Spleen (tissue), 11 donors: ENCODE measurements around the gene CYLD. TPM values are rescaled to one million over a fixed set of nuclear protein-coding genes. Genes with fewer than 3 reads are reported as not detected.

ENCODE experiments used
- DNase-seq: peaks from one replicate; pipeline ENCODE4 v3.0.0-alpha.2; 2020
- H3K27ac ChIP-seq, 8 donors: fragments of 200-600 bp; sonication (generic) in 7 of 8; 1 replicate in 4 of 8; 2 replicates in 4 of 8; pipeline versions ENCODE4 v1.5.0 to v1.8.0; 2016 to 2021; ENCODE audit warnings: inconsistent platforms in 4 of 8, mild to moderate bottlenecking in 4 of 8, moderate library complexity in 1 of 8
- H3K27me3 ChIP-seq, 7 donors: fragments of 200-600 bp; sonication (generic) in 6 of 7; replicated peaks in 1 of 7; 1 replicate in 4 of 7; 2 replicates in 3 of 7; pipeline versions ENCODE4 v1.5.0 to v1.8.0; 2016 to 2021; ENCODE audit warnings: inconsistent platforms in 3 of 7, mild to moderate bottlenecking in 1 of 7
- H3K36me3 ChIP-seq, 6 donors: fragments of 200-600 bp; sonication (generic) in 5 of 6; 1 replicate in 4 of 6; 2 replicates in 2 of 6; pipeline versions ENCODE4 v1.5.0 to v1.8.0; 2016 to 2021; ENCODE audit warnings: inconsistent platforms in 2 of 6
- H3K4me1 ChIP-seq, 6 donors: fragments of 200-600 bp; sonication (generic) in 5 of 6; 1 replicate in 3 of 6; 2 replicates in 3 of 6; pipeline versions ENCODE4 v1.5.0 to v1.8.0; 2016 to 2021; ENCODE audit warnings: inconsistent platforms in 3 of 6
- H3K4me3 ChIP-seq, 8 donors: fragments of 200-600 bp; sonication (generic) in 7 of 8; 1 replicate in 4 of 8; 2 replicates in 4 of 8; pipeline versions ENCODE4 v1.5.0 to v1.8.0; 2016 to 2021; ENCODE audit warnings: inconsistent platforms in 4 of 8, mild to moderate bottlenecking in 4 of 8, moderate library complexity in 2 of 8
- H3K9me3 ChIP-seq, 8 donors: fragments of 200-600 bp; sonication (generic) in 7 of 8; 1 replicate in 4 of 8; 2 replicates in 4 of 8; pipeline versions ENCODE4 v1.5.0 to v1.8.0; 2016 to 2021; ENCODE audit warnings: inconsistent platforms in 4 of 8
- POLR2A ChIP-seq, 3 donors: fragments of 450-650 bp; IDR thresholded peaks; one replicate each; pipeline ENCODE4 v1.5.1; 2017; ENCODE audit warnings: antibody characterized with exemption in 3 of 3, mild to moderate bottlenecking in 1 of 3
- POLR2AphosphoS5 ChIP-seq, 3 donors: sonication (generic); formaldehyde crosslinking; IDR thresholded peaks; one replicate each; pipeline ENCODE4 v1.5.1; 2017; ENCODE audit warnings: antibody characterized with exemption in 3 of 3
- WGBS, 5 donors: extraction: QIAGEN DNeasy Blood & Tissue Kit in 3 of 5; methylation state at CpG; one replicate each; pipeline versions ENCODE4 v1.1.5 to v1.1.7; 2013 to 2018; 5-methylcytosine and 5-hydroxymethylcytosine counted together
- intact Hi-C: fragments of 100-400 bp; cut with DNase I; formaldehyde crosslinking; loops from one replicate; pipeline ENCODE4 v1.15.0; 2023; ENCODE audit warnings: low total_unique reads
- polyA plus RNA-seq, 3 donors: library from polyadenylated mRNA; stranded (reverse); fragments of 200-250 nt; gene quantifications; one replicate each; pipeline ENCODE4 v1.2.1, GENCODE V29; 2013
- total RNA-seq, 7 donors: library from RNA; depleted of rRNA in 3 of 7; stranded (reverse); fragments of >200 nt in 3 of 7; fragmentation: NEBNext Ultra II Directional in 4 of 7; extraction: Animal tissue kit (Norgen Biotek cat#: 25700) in 4 of 7; gene quantifications; one replicate each; pipeline versions ENCODE4 v1.1.0 to v1.2.1, GENCODE V29; 2016 to 2021
- TF ChIP-seq, protein P1 (sequence below), 11 experiments: fragments of 200-600 bp in 7 of 11; fragments of 450-650 bp in 4 of 11; sonication (generic) in 4 of 11; IDR thresholded peaks in 8 of 11; conservative IDR thresholded peaks in 3 of 11; 1 replicate in 7 of 11; 2 replicates in 4 of 11; pipeline versions ENCODE4 v1.4.0 to v1.8.0; 2016 to 2021; ENCODE audit warnings: antibody characterized with exemption in 11 of 11, inconsistent platforms in 4 of 11, mild to moderate bottlenecking in 1 of 11
- donor health status: healthy with polysubstance abuse.
- donor health status: DM: no; HTN: no; CAD: no; lungs with moderate emphysema.
- donor health status: DM: no; HTN: no; CAD: no.
- donor health status: Bipolar disorder and iron deficiency.
- donor health status: healthy.
- donor health status: DM: no; HTN: no; CAD: no.
- donor health status: DM: yes; HTN: yes; CAD: no.

CYLD gene
- total and polyA plus RNA-seq, 10 donors = 19.9 to 133 (median 103) TPM

DNA sequence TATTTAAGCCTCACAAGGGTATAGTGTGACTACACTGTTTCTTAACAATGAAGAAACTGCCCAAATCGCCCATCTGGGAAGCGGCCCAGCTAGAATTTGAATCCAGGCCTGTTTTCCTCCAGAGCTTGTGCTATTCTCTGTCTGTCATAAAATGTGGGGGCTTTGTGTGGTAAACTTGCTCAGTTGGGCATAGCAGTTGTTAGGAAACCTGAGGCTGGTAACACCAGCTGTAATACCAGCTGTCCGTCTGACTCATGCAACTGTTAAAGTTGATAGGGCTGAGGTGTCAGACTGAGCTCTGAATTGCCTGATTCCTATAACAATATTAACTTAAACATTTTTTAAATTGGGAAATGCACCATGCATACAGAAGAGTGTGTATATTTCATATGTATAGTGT is 39.2 kb upstream of the CYLD start:
- 59 to 80% (median 66%) methylated on average over 3 of the region's 3 CpGs for WGBS, 5 donors
- Histone ChIP-seq H3K27ac (peak overlapping the region in 2 of 8 donors; percentile 3 to 7), H3K4me3 (no peak overlapping the region), H3K27me3 (no peaks in the 10 kb centered on the region), H3K4me1 (peaks cover 14 to 62% (median 26%) of the 10 kb centered on the region in 6 donors), H3K9me3 (peaks cover 6 to 25% (median 20%) of the 10 kb centered on the region in 8 donors), H3K36me3 (peaks cover 0 to 14% (median 0%) of the 10 kb centered on the region in 6 donors)
- no peak for TF ChIP-seq POLR2A (IDR thresholded peaks at IDR 0.05)
- TF ChIP-seq, protein P1, sequence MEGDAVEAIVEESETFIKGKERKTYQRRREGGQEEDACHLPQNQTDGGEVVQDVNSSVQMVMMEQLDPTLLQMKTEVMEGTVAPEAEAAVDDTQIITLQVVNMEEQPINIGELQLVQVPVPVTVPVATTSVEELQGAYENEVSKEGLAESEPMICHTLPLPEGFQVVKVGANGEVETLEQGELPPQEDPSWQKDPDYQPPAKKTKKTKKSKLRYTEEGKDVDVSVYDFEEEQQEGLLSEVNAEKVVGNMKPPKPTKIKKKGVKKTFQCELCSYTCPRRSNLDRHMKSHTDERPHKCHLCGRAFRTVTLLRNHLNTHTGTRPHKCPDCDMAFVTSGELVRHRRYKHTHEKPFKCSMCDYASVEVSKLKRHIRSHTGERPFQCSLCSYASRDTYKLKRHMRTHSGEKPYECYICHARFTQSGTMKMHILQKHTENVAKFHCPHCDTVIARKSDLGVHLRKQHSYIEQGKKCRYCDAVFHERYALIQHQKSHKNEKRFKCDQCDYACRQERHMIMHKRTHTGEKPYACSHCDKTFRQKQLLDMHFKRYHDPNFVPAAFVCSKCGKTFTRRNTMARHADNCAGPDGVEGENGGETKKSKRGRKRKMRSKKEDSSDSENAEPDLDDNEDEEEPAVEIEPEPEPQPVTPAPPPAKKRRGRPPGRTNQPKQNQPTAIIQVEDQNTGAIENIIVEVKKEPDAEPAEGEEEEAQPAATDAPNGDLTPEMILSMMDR (IDR thresholded peaks at IDR 0.05 in 8 of 11, conservative IDR thresholded peaks at IDR 0.05 in 3 of 11) = no peak
- no peak for TF ChIP-seq POLR2AphosphoS5 (IDR thresholded peaks at IDR 0.05)
- DNase-seq = no peak
- intact Hi-C loops = no loop called here

DNA sequence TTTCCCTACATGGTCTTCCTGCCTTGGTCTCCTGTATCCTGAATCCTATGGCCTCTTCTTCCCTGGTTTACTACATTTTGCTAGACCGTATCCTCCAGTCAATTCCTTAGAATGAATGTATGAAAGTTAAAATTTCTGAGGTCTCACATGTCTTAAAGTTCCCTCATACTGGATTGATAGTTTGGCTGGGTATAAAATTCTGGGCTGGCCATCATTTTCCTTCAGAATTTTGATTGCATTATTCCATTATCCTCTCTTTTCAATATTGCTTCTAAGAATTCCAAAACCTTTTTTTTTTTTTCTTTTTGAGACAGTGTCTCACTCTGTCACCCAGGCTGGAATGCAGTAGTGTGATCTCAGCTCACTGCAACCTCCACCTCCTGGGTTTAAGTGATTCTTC is 37.6 kb upstream of the CYLD start:
- H3K9me3 ChIP-seq = peaks cover 6 to 25% (median 20%) of the 10 kb centered on the region in 8 donors
- peak overlapping the region in 2 of 8 donors; percentile 15 to 16 for H3K27ac ChIP-seq
- peaks cover 10 to 62% (median 27%) of the 10 kb centered on the region in 6 donors for H3K4me1 ChIP-seq
- no peaks in the 10 kb centered on the region for H3K27me3 ChIP-seq
- whole genome bisulfite sequencing, 5 donors = 81 to 100% (median 95%) methylated on average over 1 of the region's 1 CpG
- H3K36me3 ChIP-seq = peaks cover 0 to 14% (median 0%) of the 10 kb centered on the region in 6 donors
- DNase-seq = no peak
- TF ChIP-seq, protein P1 (IDR thresholded peaks at IDR 0.05 in 8 of 11, conservative IDR thresholded peaks at IDR 0.05 in 3 of 11) = no peak
- TF ChIP-seq POLR2A (IDR thresholded peaks at IDR 0.05) (no peak), POLR2AphosphoS5 (IDR thresholded peaks at IDR 0.05) (no peak)
- H3K4me3 ChIP-seq = no peak overlapping the region
- intact Hi-C loops = no loop called here

DNA sequence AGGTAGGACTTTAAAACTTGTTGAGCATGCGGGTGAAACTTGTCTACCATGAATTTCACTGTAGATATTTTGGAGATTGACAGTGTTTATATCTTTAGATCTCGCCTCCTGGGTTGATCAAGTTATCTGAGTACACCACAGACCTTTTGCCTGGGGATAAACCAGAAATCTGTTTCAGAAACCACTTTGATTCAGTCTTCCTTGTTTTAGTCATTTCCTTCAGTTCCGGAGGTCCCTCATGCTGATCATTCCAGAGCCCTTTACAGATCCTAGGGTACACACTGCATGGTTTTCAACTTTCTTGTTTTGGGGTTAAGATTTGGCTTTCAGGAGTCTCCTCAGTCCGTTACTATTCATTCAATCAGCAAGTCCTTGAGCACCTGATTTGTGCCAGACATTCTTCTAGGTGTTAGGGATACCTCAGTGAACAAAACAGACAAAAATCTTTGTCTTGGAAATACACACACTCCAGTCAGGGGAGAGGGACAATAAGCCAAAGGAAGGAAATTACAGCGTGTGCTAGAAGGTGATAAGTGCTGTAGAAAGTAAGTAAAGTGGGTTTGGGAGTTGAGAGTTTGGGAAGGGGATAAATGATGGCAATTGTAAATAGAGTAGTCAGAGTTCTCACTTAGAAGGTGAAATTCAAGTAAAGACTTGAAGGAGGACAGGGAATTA is 36.3 kb upstream of the CYLD start:
- TF ChIP-seq POLR2A (IDR thresholded peaks at IDR 0.05) = no peak
- no peak for TF ChIP-seq POLR2AphosphoS5 (IDR thresholded peaks at IDR 0.05)
- TF ChIP-seq, protein P1 (IDR thresholded peaks at IDR 0.05 in 8 of 11, conservative IDR thresholded peaks at IDR 0.05 in 3 of 11) = no peak
- H3K36me3 ChIP-seq = peaks cover 0 to 16% (median 0%) of the 10 kb centered on the region in 6 donors
- intact Hi-C loops = no loop called here
- 62 to 68% (median 67%) methylated on average over 5 of the region's 5 CpGs for WGBS, 5 donors
- no peak for DNase-seq
- no peak overlapping the region for H3K4me3 ChIP-seq
- peaks cover 6 to 25% (median 20%) of the 10 kb centered on the region in 8 donors for H3K9me3 ChIP-seq
- no peaks in the 10 kb centered on the region for H3K27me3 ChIP-seq
- no peak overlapping the region for H3K27ac ChIP-seq
- peaks cover 11 to 63% (median 30%) of the 10 kb centered on the region in 6 donors for H3K4me1 ChIP-seq

DNA sequence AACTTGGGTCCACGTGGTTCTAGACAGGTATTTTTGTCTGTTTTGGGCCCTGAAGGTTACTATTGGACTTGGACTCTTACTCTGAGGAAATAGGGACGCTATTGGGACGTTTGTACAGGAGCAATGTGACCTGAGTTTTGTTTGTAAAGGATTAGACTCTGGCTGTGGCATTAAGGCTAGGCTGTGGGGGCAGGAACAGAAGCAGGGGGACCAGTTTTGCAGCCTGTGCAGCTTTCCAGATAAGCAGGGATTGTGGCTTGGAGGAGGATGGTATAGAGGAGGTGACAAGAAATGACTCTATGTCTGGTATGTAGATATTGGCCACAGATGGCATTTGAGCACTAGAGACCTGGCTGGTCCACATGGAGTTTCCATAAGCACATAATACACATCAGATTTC is 35.6 kb upstream of the CYLD start:
- Histone ChIP-seq H3K27ac (no peak overlapping the region), H3K4me1 (peaks cover 13 to 67% (median 36%) of the 10 kb centered on the region in 6 donors), H3K36me3 (peaks cover 0 to 23% (median 0%) of the 10 kb centered on the region in 6 donors), H3K9me3 (peaks cover 6 to 25% (median 20%) of the 10 kb centered on the region in 8 donors), H3K27me3 (no peaks in the 10 kb centered on the region), H3K4me3 (no peak overlapping the region)
- intact Hi-C loops = no loop called here
- 68 to 79% (median 68%) methylated on average over 3 of the region's 3 CpGs for WGBS, 5 donors
- TF ChIP-seq POLR2AphosphoS5 (IDR thresholded peaks at IDR 0.05) (no peak), POLR2A (IDR thresholded peaks at IDR 0.05) (no peak)
- TF ChIP-seq, protein P1 (IDR thresholded peaks at IDR 0.05 in 8 of 11, conservative IDR thresholded peaks at IDR 0.05 in 3 of 11) = no peak
- DNase-seq = no peak
